NCI-H1048 (cell line): ENCODE measurements around the gene AFAP1L2.
"Not testable (repeated sequence)": the region's sequence is repeated elsewhere in the genome, so short reads cannot be mapped to it uniquely, and the experiment has no call there.

Experiments
- DNase-seq: peaks from one replicate; lab custom pipeline; 2025; lab: John Stamatoyannopoulos, UW

The AFAP1L2 gene

DNA sequence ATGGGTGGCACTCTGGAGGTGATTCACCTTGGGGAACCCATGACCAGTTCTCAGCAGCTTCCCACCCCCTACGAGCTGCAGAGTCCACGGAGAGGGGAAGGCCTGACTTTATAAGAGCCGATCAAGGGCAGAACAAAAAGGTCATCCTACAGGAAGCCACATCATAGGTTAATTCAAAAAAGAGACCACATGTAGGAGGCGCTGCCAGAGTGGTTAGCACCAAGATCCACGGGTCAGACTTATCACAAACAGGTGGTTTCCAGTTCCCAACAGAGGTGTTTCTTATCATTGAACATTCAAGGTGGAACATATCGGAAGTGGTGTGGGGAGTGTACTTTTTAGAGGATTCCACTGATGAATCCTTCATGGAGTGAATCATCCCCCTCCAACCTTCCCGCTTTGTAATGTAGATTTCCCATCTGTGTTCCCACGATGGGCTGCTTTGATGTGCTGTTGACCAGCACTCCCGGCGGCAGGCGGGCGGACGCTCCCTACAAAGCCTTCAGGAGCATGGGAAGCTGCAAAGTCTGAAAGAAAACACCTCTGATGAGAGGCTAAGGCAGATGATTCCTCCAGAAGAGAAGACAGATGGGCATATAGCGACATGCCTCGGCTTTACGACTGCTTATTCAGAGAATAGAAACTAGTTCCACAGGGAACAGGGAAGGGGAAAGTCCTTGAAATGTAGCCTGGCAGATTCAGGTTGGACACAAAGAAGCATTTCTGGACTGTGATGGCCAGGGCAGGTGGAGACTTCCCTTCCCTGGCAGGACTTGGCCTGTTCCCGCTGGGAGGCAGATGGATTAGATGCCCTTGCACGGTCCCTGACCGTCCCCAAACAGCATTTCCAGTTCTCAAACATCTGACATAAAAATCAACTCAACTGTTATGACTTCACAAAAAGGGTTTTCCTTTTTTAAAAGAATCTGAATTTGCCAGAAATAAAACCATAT lies 66.5 kb downstream of the AFAP1L2 start:
- DNase-seq = no peak

DNA sequence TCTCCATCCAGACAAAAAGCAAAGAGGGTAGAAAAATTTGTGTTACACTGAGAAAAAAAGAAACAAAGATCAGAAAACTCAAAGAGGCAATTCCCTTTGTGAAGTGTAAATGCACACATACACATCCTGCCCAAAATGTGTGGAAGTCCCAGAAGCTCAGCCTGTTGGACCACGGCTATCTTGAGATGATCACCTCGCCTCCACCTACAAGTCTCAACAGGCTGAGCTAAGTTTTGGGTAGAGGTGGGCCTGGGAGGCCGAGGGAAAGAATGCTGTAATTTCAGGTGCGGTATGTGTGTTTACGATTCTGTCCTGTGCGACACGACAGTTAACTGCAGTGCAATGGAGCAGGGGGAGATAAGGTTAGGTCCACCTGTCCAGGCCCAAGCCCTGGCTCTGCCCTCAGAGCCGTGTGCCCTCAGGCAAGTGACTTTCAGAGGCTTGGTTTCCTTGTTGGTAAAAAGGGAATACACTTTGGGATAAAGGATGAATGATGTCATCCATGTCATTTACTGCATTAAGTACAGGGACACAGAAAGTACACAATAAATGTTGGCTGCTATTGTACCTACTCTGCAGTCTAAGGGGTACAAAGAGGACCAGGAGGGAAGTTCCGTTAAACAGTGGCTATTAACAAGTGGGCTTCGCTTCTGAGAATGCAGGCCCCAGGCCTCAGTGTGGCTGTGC lies 67.3 kb downstream of the AFAP1L2 start:
- no peak for DNase-seq

DNA sequence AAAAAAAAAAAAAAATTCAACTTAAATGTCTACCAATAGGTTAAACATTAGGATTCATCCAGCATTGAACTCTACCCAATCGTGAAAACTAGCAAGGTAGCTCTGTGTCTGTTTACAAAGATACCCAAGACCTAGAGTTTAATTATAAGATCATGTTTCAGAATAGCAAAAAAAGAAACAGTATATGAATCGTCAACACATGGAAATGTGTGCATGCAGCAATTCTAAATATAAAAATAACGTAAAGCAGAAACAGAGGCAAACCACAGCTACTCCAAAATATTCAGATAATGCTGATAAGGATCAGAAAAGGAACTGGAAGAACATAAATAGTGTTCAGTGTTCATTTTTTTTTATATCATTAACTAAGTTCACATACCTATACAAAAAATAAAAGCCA lies 68.7 kb downstream of the AFAP1L2 start:
- no peak for DNase-seq

DNA sequence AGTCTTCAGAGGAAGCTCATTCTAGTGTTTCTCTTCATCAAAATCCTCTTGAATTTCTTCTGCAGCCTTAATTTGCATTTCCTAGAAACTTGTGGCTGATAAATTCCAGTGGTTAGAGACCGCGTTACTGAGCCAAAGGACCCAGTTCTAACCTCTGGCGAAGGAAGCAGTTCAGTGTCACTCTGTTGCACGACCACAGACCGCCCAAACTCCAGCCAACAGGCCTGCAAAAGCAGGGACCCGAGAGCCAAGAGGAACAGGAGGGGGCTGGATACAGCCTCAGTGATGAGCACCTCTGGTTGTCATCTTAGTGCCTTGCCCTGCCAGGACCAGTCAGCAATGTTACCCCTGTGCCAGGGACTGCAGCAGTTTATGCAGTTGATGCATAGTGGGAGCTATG lies 70.0 kb downstream of the AFAP1L2 start:
- no peak for DNase-seq

DNA sequence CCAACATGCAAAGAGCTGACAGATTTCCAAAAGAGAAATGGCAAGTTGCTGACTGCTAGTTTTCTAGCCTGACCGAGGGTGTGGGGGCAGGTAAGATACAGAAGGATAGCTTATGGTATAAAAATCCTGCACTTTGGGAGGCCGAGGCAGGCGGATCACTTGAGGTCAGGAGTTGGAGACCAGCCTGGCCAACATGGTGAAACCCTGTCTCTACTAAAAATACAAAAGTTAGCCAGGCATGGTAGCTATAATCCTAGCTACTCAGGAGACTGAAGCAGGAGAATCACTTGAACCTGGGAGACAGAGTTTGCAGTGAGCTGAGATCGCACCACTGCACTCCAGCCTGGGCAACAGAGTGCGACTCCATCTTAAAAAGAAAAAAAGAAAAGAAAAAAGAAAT lies 70.9 kb downstream of the AFAP1L2 start:
- not testable (repeated sequence) for DNase-seq

DNA sequence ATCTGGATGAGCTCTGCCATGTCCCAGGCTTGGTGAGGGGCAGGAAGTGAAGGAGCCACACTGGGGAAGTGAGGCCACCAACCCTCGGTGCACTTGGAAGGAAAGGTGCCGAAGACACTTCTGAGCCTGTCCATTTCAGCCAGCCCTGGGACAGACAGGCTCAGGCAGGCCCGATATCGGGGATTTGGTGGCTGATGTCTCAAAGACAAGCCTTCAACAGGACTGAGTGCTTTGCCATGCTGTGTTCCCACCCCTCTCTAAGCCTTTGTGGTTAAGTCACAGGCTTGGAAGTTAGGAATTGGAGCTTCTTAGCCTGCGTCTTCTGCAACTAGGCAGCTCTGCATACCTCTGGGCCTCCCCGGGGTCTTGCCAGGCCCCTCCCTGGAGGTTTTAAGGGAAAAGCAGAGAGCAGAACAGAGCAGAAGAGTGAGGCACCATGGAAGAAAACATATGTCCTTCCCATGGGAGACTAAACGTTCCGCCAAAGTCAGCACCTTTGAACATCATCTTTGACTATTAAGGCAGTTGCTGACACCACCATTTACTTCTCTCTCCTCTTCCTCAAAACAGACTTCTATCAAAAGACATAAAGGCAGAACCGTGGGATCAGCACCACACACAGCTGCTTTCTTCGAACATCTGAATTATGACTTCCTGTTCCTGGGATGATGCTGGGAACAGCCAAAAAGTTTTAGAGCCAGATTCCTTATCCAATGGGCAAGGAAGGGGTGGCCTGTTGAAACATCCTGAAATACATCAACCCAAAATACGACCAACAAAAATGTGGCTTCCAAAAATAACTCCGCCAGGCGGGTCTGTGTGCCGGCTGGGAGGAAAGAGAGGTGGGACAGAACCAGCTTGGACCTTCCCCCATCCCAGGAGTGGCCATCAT lies 71.8 kb downstream of the AFAP1L2 start:
- DNase-seq = no peak

DNA sequence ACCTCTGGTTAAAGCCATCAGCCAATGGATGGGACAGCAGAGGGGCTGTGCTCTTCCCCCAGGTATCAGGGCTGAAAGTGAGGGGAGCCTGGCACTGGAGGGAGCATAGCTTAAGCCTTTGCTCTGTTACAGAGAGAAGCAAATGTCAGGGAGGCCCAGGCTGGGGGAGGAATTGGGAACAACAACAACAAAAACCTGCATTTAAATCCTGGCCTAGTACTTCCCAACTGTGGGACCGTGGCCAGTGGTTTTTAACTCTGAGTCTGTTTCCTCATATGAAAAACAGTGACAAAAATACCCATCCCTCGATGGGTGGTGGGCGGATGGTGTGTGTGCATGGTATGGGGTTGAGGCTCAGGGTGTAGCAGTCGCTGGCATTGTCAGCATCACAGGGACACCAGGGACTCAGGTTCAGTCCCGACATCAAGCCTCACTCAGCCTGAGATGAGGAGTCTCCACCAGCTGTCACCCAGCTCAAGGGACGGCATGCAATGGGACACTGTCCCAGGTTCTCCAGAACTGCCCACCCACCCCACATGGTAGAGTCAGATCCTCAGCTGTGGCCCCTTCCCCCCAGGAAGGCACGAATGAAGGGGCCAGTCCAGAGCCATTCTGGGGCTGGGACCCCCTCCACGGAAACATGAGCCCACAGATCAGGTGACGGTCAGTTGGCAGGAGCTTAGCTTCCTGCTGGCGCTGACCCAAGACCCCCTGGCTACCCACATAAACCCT lies 74.5 kb downstream of the AFAP1L2 start:
- DNase-seq = no peak

DNA sequence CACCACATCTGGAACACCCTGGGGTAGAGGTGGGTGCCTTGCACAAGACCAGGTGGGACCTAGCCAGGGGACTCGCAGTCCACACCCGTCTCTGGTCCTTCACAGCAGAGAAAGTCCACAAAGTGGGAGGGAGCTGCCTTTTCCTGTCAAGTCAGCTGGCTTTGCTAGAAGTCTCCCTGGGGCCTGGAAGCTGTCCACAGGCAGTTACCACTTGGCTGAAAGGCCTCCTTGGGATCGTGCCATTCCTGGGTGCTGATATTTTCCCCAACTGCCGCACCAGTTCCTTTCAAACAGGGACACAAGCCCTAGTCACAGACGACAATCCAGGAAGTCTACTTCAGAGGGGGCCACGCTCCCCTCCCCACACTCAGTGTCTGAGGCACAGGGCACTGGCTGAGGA lies 75.4 kb downstream of the AFAP1L2 start:
- DNase-seq = no peak

DNA sequence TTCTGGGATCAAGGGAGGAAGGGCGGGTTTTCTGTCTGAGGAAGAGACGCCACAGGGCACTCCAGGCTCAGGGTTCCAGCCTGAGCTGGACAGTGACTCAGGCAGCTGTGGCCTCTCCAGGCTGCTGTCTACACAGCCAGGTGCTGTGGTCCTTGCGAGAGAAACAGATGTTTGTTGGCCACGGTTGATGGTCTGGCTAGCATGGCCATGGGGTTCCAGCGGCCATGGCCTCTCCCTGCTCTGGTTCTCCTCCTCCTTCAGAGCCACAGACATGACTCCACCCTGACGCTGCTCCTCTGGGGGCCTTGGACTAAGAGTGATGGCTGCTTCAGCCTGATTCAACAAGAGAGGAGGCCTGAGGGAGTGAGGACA lies 75.9 kb downstream of the AFAP1L2 start:
- DNase-seq = no peak

DNA sequence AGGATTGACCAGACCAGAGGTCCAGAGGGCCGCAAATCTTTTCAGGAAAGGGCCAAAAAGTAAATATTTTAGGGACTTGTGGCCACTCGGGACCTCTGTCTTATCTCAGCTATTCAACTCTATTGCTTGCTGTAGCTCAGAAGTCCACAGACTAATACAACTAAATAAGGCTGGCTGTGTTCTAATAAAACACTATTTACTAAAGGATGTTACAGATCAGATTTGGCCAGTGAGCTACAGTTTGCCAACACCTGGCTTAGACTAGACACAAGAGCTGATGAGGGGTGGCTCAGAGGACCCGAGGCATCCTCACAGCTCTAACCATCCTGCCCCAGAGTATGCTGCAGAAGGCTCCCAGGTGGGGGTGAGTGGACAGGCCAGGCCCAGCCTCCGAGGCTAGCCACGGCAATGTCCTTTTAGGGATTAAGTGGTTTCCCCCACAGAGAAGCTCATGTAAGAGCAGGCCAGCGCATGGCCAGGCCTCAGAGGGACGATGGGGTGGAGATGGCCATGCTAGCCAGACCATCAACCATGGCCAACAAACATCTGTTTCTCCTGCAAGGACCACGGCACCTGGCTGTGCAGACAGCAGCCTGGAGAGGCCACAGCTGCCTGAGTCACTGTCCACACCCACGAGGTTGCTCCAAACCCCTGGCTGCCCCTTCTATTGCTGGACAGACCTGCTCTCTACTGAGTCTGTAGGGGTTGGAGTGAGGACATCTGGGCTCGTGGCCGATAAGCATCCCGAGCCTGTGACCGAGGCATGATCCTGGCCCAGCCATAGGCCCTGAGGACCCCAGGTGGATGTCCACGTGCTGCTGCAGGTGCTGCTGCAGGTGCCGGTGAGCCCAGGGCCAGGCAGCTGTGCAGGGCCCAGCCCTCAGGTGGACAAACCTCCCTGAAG lies 76.5 kb downstream of the AFAP1L2 start:
- no peak for DNase-seq

DNA sequence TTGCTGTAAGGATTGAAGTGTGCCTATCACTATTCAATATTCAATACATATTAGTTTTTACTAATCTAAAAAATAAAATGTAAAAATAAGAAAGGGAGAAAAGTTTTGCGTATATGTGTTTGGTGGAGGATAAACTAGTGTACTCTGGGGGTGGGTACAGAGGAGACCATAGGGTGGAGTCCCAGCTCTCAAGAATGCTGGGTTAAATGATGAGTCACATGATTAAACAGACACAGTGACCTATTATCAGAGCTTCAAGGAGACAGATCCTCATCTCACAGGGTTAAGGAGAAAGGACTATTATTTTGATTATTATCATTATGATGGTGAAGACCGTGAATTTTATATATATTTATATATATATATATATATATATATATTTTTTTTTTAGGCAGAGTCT lies 77.5 kb downstream of the AFAP1L2 start:
- no peak for DNase-seq

DNA sequence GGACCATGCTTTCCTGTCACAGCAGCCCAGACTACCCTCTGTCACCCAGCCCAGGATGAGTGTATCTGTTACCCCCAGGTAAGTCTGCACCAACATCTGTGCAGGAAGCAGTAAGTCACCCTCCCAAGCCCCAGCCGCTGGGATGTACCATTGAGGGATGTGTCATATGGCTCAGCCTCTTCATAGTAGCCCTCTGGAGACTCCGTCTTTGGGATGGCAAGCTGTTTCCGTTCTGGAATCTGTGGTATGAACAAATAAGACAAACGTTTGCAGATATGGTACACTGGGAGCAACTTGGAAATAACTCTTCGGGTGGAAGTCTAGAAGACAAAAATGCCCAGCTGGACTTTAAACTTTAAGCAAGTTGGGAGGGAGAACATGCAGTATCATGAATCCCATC lies 81.3 kb downstream of the AFAP1L2 start:
- no peak for DNase-seq

DNA sequence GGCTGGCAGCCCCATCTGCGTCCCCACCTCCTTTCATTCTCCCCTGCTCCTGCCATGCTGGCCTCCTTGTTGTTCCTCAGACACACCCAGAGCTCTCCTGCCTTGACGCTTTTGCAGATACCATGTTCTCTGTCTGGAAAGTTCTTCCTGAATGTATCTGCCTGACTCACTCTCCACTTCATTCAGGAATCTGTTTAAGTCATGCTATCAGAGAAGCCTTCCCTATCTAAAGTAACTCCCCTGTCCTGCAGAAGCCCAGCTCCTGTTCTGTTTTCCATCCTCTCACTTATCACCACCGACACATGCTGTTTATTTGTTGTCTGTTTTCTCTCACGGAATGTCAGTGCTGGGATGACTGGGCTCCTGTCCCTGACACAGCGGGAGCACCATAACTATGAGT lies 82.0 kb downstream of the AFAP1L2 start:
- no peak for DNase-seq

DNA sequence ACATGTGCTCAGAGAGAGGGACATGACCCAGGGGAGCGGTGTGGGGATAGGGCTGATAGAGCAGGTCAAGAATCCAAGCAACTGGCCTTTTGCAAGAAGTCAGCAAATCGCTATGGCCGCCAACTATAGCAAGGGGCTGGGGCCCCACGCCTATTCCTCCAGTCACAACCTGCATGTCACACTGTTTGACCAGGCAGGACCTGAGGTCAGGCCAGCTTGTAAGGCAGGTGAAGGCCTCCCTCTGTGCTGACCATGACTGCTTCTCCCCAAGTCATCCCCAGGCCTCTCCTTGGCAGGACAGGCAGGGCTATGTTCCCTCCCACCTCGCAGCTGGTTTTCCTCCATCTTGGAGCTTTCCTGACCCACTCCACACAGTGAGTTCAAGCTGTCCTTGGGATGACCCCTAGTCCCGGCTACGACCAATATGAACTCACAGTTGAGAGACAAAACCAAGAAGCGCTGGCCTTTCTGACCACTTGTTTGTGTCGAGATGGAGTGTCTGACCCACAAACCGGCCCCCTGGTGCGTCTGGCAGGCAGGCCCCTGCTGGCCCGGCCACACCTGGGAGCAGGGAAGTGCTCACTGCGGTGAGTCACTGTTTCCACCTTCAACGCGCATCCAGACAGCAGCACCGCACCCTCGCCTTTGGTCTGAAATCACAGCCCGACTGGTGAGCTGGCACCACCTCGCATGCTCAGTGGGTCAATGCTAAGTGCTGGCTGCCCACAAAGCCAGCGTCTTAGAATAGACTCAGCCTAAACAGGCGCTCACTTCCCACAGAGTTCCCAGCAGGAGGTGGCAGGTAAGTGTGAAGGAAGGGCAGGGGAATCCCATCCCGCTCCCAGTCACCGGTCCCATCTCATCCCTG lies 83.8 kb downstream of the AFAP1L2 start:
- no peak for DNase-seq

DNA sequence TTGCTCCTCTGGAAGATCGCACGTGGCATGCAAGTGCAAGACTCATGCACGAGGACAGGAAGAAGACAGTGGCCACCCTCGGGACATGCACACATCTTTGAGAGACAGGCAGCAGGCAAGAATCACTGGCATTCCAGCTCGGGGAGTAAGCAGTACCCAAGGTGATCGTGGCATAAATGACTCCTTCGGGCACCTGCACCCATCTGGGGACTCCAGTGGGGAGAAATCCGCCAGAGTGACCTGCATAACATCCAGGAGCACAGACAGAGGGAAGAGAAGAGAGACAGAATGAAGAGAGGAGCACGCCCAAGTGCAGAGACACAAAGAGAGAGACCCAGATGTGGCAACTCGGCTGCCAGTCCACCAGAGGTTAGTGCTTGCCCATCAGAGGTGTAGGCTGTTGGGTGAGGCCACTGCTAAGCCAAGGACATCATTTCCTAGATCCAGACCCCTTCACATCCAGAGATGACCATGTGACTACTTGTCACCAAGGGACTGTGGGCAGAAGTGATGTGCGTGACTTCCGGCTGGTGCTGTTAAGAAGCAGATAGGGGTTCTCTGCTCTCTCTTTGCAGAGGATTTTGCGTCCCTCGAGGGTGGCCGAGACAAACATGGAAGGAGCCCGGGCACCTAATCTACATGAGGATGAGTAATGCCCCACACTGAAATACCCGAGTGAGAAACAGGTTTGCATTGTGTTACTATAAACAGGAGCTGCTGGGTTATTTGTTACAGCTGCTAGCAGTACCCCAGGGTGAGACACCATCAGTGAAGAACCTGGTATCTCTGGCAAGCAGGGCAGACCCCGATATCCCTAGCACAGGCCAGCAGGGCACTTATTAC lies 84.7 kb downstream of the AFAP1L2 start:
- DNase-seq = no peak

DNA sequence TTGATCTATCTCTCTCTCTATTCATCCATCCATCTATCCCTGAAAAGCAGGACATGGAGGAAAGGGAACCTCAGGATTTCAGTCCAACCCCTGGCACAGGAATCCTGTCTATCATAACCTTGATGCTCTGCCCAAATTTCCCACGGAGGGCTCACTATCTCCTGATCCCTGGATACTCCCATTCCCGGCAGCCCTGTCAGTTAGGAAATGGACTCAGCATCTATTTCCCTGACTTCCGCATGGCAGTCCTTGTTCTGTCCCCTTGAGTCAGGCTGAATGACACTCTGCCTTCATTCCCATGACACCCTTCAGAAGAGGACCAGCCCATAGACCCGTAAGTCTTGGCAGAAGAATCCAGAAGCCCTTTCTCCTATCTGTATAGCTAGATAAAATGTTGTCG lies 87.6 kb downstream of the AFAP1L2 start:
- DNase-seq = no peak

DNA sequence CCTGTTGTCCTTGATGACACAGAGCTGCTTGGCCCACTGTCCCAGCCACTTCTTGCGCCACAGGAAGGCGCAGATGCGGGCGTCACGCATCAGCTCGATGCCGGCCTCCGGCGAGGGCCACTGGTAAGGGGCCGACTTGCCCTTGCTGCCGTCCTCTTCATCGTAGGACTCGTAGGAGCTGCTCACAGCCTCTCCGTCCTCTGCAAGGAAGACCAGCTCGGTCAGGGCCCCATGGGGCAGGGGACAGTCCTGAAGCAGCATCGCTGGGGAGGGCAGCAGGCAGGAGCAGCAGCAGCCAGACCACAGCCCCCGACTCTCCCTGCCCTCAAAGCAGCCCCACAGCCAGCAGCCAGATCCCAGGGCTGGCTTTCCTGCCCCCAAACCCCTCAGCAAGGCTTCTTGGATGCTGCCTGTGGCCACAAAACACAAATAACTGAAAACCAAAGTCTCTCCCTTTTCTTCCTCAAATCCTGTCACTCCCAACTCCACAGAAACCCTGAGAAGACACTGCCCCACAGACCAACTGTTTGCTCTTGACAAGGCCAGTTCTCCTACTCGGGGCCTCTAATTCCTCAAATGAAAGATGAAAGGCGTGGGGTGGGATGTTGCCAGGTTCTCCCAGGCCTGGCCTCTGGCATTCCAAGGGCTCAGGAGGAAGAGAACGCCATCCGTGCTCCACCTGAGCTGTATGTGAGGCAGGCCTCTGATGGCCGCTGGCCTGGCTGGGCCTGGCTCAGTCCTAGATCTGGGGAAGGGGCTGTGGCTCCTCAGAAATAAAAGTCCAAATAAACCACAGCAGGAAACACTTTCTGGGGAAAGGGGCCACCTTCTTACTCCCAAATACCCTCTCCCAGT lies 88.5 kb downstream of the AFAP1L2 start:
- DNase-seq = no peak

DNA sequence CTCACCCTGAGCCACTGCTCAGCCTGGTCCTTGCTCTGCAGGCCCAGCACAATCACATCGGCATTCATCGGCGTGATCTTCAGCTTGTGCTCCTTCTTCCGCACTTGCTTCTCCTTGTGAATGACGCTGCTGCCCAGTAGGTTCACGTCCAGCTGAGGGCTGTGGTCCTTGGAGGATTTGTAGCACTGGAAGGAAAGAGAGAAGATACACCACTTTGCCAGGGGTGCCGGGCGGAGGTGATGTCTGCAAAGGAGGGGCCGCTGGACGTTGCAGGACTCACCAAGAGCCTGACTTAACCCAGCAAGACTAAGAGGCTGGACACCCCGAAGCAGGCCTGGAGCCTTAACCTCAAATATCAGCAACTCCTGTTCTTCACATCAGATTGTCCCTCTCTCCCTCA lies 90.4 kb downstream of the AFAP1L2 start:
- DNase-seq = no peak
